Measurements from ENCODE around the gene LCE1C.

Gene LCE1C

GRCh38 chr1:152806576-152806975 lies at the start of gene LCE1C:
LCE1C (minus strand) TSS chr1:152806651; CDS start chr1:152805478, 1,173 bp downstream.
- in situ Hi-C loops (cut with MboI; ENCODE audit: low sequenced_read_pairs), result no loop called here

- in situ Hi-C loops (cut with MboI; ENCODE audit: low sequenced_read_pairs), result no loop called here
Observed at GRCh38 chr1:152855661-152856060, 49.2 kb upstream of the LCE1C start.

- in situ Hi-C loops (cut with MboI; ENCODE audit: low sequenced_read_pairs), result no loop called here
Observed at GRCh38 chr1:152842556-152842955, 36.1 kb upstream of the LCE1C start, which contains the start of gene LCE6A. LCE6A (plus strand) TSS chr1:152842856; CDS start chr1:152843521, 665 bp downstream.

- in situ Hi-C loops (cut with MboI; ENCODE audit: low sequenced_read_pairs), result no loop called here
Observed at GRCh38 chr1:152836870-152837269, 30.4 kb upstream of the LCE1C start.

- in situ Hi-C loops (cut with MboI; ENCODE audit: low sequenced_read_pairs), result no loop called here
Observed at GRCh38 chr1:152827173-152827572, 20.7 kb upstream of the LCE1C start, which contains the start of gene LCE1A. LCE1A (plus strand) TSS chr1:152827473; CDS start chr1:152827473, 0 bp downstream.

- in situ Hi-C loops (cut with MboI; ENCODE audit: low sequenced_read_pairs), result no loop called here
Observed at GRCh38 chr1:152824964-152825363, 18.5 kb upstream of the LCE1C start.

GRCh38 chr1:152823294-152823693 lies 16.8 kb upstream of the LCE1C start:
- in situ Hi-C loops (cut with MboI; ENCODE audit: low sequenced_read_pairs), result no loop called here

- in situ Hi-C loops (cut with MboI; ENCODE audit: low sequenced_read_pairs), result no loop called here
Observed at GRCh38 chr1:152817309-152817708, 10.9 kb upstream of the LCE1C start.

- in situ Hi-C loops (cut with MboI; ENCODE audit: low sequenced_read_pairs), result no loop called here
Observed at GRCh38 chr1:152811671-152812070, 5.2 kb upstream of the LCE1C start, which contains the start of gene LCE1B. LCE1B (plus strand) TSS chr1:152811971; CDS start chr1:152812447, 476 bp downstream.

GRCh38 chr1:152811050-152811449 lies 4.6 kb upstream of the LCE1C start:
- in situ Hi-C loops (cut with MboI; ENCODE audit: low sequenced_read_pairs), result no loop called here

GRCh38 chr1:152801333-152801732 lies 5.1 kb downstream of the LCE1C start:
- in situ Hi-C loops (cut with MboI; ENCODE audit: low sequenced_read_pairs), result no loop called here

GRCh38 chr1:152796421-152796820 lies 10.0 kb downstream of the LCE1C start, which contains the start of gene LCE1D:
LCE1D (plus strand) TSS chr1:152796721; CDS start chr1:152797795, 1,074 bp downstream.
- in situ Hi-C loops (cut with MboI; ENCODE audit: low sequenced_read_pairs), result no loop called here

- in situ Hi-C loops (cut with MboI; ENCODE audit: low sequenced_read_pairs), result no loop called here
Observed at GRCh38 chr1:152795686-152796085, 10.8 kb downstream of the LCE1C start.

GRCh38 chr1:152786077-152786476 lies 20.4 kb downstream of the LCE1C start, which contains the start of gene LCE1E:
LCE1E (plus strand) TSS chr1:152786257; CDS start chr1:152787300, 1,043 bp downstream.
- in situ Hi-C loops (cut with MboI; ENCODE audit: low sequenced_read_pairs), result no loop called here

GRCh38 chr1:152783095-152783494 lies 23.4 kb downstream of the LCE1C start:
- in situ Hi-C loops (cut with MboI; ENCODE audit: low sequenced_read_pairs), result no loop called here

GRCh38 chr1:152777510-152778137 lies 28.8 kb downstream of the LCE1C start:
- in situ Hi-C loops (cut with MboI; ENCODE audit: low sequenced_read_pairs), result no loop called here

GRCh38 chr1:152776361-152776760 lies 30.1 kb downstream of the LCE1C start:
- in situ Hi-C loops (cut with MboI; ENCODE audit: low sequenced_read_pairs), result no loop called here

- in situ Hi-C loops (cut with MboI; ENCODE audit: low sequenced_read_pairs), result no loop called here
Observed at GRCh38 chr1:152774875-152775274, 31.6 kb downstream of the LCE1C start, which contains the start of gene LCE1F. LCE1F (plus strand) TSS chr1:152775140; CDS start chr1:152776372, 1,232 bp downstream.

- in situ Hi-C loops (cut with MboI; ENCODE audit: low sequenced_read_pairs), result no loop called here
Observed at GRCh38 chr1:152770411-152770810, 36.0 kb downstream of the LCE1C start.

- in situ Hi-C loops (cut with MboI; ENCODE audit: low sequenced_read_pairs), result no loop called here
Observed at GRCh38 chr1:152768847-152769533, 37.5 kb downstream of the LCE1C start.

- in situ Hi-C loops (cut with MboI; ENCODE audit: low sequenced_read_pairs), result no loop called here
Observed at GRCh38 chr1:152761609-152762213, 44.7 kb downstream of the LCE1C start.

All from HL-60/S4 (cell line).